Epidermal melanocyte (primary cell): ENCODE data around the gene RHOBTB1.
"Not testable (repeated sequence)": the region's sequence is repeated elsewhere in the genome, so short reads cannot be mapped to it uniquely, and the experiment has no call there.

ENCODE experiments used
- DNase-seq: peaks from one replicate; pipeline ENCODE4 v3.0.0; 2011; ENCODE audit warnings: low spot score; ENCODE audit not compliant: insufficient read length

RHOBTB1 gene

DNA sequence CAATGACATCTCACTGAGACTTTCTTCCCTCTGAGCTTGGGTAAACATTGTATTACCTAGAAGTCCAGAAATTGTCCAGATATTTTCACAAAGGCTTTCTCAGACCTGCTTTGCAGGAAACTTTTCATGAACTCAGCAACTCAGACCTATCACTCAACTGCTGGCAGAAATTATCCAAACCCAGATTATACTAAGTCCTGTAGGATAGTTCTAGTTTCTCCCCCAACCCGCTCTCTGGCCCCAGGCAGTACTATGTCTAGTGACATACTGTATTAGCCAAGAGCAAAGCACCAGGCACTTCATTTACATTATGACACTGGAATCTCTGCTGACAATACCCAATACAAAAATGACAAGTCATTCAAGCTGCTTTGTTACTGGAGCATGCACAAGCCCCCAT lies 75.0 kb downstream of the RHOBTB1 start:
- DNase-seq: no peak

DNA sequence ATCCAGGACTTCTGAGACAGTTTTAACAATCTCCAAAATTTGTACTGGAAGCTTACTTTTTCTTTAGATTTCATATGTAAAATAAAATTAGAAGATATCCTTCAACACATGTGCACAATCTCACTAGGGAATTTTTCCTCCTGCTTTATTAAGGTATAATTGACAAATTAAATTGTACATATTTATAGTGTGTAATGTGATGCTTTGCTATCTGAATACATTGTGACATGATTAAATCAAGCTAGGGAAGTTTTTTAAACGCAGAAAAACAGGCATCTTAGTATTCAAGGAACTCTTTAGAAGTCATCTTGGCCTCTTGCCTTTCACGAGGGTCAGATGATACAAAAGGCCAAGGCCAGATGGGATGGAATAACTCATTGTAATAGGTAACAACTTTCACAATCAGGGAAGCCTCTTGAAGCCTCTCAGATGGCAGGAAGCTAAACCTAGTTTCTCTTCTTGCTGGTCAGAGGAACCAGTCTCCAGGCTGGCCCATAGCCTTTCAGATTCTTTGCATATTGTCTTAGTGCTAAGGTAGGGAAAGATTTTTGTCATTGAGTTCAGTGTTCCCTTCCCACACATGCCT lies 78.7 kb downstream of the RHOBTB1 start:
- no peak for DNase-seq

DNA sequence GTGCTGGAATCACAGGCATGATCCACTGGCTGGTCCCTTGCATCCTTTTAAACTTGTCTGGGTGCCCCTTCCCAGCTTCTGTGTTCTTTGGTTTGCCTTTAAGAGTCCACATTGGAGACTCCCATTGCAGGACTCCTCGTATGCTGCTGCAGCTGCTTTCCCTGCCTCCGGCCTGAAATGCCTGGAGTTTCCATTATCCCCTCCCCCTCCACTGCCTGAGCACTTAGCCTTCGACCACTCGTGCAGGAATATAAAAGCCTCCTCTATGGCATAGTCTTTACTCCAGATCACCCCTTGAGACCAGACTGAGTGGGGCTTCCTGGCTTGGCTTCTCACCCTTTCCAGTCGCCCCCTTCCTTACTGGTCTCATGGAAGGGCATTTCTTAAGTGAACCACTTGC lies 80.2 kb downstream of the RHOBTB1 start:
- no peak for DNase-seq

DNA sequence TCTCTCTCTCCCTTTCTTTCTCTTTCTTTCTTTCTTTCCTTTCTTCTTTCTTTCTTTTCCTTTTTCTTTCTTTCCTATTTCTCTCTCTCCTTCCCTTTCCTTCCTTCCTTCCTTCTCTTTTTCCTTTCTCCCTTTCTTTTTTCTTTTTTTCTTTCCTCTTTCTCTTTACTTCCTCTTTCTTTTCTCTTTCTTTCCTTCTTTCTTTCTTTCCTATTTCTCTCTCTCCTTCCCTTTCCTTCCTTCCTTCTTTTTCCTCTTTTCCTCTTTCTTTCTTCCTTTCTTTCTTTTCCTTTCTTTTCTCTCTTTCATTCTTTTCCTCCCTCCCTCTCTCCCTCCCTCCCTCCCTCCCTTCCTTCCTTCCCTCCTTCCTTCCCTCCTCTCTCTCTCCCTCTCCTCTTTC lies 81.5 kb downstream of the RHOBTB1 start:
- DNase-seq: no peak

DNA sequence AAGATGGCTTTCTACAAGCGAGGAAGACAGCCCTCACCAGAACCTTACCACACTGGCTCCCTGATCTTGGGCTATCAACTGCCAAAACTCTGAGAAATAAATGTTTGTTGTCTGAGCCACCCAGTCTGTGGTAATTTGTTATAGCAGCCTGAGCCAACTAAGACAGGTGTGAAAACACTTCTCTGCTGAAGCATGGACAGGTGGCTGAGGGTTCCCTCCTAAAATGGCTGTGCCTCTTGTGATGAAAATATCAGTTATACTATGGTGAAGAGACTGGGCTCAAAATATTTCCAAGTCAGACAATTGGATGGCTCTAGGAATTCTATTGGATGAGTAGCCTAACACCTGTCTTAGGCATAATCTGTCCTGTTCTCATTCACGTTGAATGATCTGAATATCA lies 87.6 kb downstream of the RHOBTB1 start:
- DNase-seq: no peak

DNA sequence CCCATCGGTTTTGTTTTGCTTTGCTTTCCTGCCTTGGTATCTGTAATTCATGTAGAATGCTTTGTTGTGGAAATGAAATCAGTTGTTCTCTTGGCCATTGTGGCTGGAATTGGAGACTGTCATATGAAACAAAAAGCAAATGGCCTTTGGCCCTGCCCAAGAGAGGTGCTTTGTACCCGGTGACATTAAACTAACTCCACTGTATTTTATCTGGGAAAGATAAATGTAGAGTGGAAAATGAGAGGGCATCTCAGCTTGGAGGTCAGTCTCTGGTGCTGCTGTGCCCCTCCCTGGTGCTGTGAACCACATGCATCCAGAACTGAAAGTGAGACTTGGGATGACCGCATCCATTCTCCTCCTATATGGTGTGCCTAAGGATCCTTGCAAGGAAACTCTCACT lies 90.3 kb downstream of the RHOBTB1 start:
- DNase-seq: no peak

DNA sequence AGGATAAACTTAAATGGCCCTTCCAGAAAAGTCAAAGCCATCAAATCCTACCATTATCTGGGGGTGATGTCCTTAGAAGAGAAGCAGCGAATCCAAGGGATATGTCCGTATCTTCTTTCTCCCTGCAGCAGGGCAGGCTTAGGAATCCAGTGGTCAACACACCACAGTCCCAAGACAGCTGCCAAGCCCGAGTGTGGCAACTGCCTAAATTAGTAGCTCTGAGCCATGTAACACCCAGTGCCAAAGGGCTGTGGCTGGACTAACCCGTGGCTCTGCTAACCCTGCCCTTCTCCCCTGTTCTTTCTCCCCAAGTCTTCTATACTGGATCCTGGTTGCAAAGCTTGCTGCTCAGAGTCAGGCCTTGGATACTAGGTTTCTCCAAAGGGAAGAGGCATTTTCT lies 90.9 kb downstream of the RHOBTB1 start:
- DNase-seq: no peak

DNA sequence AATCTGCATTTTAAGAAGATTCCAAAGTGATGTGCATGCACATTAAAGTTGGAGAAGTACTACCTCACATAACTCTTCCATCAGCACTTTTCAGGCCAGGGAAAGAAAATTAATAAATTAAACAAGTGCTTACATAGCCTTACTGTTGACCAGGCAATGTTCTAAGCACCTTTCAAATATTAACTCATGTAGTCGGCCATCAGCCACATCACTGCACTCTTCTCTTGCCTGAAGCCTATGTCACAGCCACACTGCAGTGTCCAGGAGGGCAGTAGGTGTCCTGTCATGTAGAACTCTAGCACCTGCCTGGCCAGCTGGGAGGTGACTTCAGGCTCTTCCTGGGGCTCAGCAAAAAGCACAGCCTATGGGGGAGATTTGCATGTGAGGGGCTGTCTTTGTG lies 94.2 kb downstream of the RHOBTB1 start:
- no peak for DNase-seq

DNA sequence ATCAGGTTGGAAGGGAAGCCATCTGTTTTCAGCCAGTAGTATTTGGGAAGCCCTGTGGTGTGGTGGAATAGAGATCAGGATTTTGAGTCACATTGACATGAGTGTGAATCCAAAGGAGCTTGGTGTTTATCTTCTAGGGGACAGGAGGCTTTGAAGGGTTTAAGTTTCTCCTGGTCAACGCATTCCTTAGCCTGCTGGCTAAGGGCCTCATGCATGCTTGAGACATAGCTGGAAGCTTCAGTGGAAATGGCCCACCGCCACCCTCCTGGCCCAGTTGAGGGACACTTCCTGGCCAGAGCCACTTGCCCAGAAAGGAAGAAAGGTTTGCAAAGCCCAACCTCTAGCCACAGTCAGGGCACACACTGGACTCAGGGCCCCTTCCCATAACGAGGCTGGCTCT lies 94.8 kb downstream of the RHOBTB1 start:
- no peak for DNase-seq

DNA sequence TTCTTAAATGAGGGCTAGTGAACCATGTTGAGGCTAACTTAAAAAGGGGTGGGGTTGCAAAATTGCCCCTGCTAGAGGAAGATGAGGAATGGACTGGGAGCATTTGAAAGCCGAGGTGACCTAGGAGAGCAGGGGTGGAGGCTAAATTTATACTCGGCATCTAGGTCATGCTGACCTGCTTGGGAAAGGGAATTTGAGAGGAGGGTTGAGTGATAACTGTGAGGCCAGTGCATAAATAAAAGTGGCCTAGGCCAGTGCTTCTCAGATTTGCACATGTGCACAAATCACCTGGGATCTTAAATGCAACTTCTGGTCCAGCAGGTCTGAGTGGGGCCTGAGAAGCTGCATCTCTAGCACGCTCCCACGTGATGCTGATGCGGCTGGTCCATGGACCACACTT lies 95.3 kb downstream of the RHOBTB1 start:
- DNase-seq: no peak

DNA sequence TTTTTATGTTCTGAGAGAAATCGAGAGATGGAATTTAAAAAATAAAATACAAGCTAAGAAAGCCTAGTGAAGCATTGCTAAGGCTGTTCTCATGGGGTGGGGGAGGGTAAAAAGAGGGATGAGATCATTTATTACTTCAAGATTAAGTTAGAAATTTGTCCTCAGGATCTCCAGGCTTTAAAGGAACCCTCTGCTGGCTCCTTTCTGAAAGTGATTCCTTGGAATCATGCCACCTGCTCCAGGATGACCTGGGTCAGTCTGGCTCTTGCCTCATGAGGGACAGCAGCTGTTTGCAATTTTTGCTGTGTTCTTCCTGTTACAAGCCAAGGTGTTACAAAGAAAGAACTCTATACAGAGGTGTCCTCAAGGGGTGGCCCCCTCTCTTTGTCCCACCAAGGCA lies 95.9 kb downstream of the RHOBTB1 start:
- no peak for DNase-seq

DNA sequence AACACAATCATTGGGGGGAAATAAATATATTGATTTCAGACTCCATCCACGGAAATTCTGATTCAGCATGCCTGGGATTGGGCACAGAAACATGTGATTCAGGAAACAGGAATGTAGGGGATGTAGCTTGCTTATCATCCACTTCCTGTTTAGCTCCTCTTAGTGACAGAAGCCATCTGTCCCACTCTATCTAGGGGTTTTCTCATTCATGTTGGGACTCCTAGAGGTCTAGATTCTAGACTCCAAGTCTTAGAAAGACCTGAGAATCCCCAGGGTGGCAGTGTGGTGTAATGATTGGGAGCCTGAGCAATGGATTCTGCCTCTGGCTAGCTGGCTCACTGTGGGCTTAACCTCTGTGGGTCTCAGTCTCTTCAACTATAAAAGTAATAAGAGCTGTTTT lies 97.8 kb downstream of the RHOBTB1 start:
- no peak for DNase-seq

DNA sequence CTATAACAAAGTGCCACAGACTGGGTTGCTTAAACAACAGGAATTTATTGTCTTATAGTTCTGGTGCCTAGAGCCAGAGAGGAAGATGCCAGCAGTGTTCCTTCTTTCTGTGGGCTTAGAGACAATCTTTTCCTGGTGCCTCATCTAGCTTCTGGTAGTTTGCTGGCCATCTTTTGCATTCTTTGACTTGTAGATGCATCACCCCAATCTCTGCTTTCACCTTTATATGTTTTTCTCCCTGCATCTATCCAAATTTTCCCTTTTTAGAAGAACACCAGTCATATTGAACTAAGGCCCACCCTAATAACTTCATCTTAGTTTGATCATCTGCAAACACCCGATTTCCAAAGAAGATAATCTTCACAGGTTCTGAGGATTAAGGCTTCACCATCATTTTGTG lies 98.9 kb downstream of the RHOBTB1 start:
- DNase-seq: no peak

DNA sequence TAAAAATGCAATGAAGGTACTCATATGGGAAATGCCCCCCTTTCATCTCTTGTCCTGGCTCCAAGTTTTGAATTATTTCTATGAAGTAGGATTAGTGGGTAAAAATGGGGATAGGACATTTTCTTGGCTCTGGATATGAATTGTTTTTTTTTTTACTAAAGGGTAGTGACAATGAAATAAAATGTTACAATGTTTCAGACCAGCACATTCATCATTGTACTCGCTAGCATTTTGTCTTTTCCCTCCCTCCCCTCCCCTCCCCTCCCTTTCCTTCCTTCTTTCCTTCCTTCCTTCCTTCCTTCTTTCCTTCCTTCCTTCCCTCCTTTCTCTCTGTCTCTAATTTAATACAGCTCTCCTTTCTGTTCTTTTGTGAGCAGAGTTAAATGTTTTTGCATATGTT lies 101.3 kb downstream of the RHOBTB1 start:
- no peak for DNase-seq

DNA sequence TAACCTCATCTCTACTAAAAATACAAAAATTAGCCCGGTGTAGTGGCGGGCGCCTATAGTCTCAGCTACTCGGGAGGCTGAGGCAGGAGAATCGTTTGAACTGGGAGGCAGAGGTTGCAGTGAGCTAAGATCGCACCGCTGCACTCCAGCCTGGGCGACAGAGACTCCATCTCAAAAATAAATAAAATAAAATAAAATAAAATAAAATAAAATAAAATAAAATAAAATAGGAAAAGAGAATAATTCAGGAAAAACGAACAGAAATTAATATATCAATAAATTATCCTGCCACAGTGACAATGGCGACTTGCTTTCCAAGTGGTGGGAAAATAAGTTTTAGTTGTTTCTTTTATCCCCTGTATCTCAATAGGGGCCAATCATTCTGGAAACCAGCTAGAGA lies 102.8 kb downstream of the RHOBTB1 start:
- DNase-seq: not testable (repeated sequence)

DNA sequence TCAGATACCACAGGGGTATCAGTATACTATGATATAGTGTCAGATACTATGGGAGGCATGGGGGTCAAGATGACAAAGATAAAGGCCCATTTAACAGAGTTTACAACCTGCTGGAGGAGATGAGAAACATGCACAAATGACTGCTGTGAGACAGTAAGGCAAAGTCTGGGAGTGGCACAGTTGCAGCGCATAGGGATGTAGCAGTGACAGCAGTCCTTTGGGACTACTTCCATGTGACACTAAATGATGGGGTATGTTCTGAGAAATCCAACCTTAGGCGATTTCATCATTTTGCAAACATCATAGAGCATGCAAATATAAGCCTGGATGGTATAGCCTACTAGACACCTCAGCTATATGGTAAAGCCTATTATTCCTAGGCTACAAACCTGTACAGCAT lies 108.9 kb downstream of the RHOBTB1 start:
- no peak for DNase-seq

DNA sequence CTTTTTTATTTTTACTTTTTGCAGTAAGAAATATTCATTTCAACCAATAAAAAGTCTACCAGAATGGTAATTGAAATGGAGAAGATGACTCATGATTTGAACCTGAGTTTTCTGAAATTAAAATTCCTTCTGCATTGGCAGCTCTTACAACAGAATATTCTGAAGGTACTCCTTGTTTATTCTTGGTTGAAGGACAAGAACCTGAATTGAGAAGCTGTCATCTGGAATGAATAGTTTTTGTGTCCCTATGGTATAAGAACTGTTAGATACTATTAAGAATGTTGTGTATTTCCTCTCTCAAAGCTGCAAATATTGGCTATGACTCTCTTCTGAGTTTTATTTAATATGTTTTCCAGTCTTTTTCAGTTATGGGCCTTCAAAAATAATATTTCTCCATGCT lies 109.6 kb downstream of the RHOBTB1 start:
- DNase-seq: no peak

DNA sequence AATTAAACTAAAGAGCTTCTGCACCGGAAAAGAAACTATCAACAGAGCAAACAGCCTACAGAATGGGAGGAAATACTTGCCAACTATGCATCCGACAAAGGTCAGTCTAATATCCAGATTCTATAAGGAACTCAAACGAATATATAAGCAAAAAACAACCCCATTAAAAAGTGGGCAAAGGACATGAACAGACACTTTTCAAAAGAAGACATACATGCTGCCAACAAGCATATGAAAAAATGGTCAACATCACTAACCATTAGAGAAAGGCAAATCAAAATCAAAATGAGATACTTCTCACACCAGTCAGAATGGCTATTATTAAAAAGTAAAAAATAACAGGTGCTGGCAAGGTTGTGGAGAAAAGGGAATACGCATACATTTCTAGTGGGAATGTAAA lies 111.8 kb downstream of the RHOBTB1 start:
- DNase-seq: not testable (repeated sequence)

DNA sequence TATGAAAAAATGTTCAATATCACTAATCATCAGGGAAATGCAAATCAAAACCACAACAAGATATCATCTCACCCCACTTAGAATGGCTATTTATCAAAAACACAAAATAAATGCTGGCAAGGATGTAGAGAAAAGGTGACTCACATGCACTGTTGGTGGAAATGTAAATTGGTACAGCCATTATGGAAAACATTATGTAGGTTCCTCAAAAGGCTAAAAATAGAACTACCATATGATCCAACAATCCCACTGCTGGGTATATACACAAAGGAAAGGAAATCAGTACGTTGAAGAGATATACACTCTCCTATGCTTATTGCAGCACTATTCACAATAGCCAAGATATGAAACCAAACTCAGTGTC lies 115.5 kb downstream of the RHOBTB1 start:
- no peak for DNase-seq

DNA sequence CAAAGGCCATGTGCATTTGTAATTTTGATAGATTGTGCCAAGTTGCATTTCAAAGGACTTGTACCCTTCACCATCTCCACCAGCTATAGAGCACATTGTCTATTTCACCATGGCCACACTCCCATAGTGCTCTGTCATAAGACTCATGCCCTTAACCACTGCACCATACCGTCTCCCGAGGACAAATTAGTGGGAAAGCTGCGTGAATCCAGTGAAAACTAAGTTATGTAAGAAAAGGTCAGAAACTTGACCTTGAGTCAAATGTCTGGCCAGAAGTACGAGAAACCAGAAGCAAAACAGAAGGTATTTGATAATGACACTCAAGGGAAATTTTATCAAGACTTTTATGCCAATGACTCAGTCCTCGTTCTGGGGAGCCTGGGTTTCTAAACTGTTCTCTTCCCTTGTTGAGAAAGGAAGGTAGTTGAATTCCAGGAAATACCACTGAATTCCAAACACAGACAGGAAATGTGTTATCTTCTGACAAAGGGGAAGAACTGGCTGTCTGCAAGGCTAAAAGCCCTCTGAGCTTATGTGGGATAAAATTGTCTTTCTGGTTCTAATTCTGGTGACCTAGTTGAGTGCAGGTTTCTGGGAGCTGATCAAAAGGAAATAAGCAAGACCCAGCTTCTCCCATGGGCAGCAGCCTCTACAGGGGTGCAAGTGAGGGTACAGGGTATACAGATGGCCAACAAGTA lies 116.0 kb downstream of the RHOBTB1 start:
- DNase-seq: no peak

DNA sequence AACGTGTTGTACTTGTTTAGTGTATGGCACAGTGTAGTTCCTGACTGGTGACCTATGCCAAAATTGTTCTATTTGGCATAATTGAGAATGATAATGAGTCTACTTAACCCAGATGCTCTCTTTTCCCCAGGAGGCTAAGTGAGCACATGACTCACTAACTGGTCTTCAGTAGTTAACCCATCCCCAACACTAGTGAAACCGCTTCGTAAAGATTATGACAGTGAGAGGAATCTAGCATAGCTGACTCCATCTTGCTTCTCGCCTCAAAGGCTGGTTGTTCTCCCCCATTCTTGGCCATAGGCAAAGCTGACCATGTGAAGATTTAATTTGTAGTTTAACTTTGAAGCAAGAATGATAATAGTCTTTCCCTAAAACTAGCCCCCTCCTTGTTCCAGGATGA lies 118.5 kb downstream of the RHOBTB1 start:
- no peak for DNase-seq

DNA sequence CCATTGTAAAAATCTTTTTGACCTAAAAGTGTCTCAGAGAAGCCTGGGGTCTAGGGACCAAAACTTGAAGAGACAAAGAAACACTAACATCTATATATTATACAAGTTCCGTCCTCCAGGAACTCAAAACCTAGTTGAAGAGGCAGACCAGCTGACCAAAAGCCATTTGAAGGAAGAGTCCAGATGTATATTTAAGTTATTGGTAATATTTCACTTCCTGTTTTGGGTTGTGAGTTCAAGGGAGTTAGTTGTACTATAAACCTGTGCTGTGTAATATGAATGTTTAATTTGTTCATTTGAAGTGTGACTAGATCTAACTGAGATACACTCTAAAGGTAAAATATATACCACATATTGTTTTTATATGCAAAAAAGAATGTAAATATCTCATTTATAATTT lies 120.7 kb downstream of the RHOBTB1 start:
- no peak for DNase-seq

DNA sequence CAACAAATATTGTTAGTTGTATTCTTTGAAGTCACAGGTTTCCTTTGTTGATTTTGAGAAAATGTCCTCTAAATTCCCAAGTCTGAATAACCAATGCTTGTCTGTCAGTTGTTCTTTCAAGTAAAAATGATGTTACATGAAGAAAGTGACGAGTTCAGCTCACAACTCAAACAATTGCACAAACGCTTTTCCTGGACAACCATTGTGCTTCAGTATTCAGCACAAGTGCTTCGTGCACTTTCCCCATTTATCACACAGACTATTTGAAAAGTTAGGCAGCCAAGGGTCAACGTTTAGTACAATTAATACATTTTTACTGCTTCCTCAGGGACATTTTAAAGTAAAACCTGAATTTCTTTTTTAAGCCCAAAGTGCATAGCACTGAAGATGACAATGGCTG lies 121.2 kb downstream of the RHOBTB1 start:
- DNase-seq: no peak

DNA sequence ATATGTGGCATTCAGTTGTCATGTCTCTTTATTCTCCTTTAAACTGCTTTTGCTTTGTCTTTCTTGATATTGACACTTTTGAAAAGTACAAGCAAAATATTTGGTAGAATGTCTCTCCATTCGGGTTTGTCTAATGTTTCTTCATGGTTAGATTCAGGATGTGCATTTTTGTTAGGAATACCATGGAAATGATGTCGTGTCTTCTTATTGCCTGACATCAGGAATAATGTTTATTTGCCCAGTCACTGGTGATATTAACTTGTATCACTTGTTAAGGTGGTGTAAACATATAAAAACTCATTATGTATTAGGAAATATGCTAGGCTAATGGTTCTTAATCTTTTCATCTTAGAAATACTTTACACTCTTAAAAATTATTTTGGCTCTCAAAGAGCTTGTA lies 122.3 kb downstream of the RHOBTB1 start:
- no peak for DNase-seq
